ENCODE results near the gene S100A13.
"Not testable (repeated sequence)": the region's sequence is repeated elsewhere in the genome, so short reads cannot be mapped to it uniquely, and the experiment has no call there.

The S100A13 gene

DNA sequence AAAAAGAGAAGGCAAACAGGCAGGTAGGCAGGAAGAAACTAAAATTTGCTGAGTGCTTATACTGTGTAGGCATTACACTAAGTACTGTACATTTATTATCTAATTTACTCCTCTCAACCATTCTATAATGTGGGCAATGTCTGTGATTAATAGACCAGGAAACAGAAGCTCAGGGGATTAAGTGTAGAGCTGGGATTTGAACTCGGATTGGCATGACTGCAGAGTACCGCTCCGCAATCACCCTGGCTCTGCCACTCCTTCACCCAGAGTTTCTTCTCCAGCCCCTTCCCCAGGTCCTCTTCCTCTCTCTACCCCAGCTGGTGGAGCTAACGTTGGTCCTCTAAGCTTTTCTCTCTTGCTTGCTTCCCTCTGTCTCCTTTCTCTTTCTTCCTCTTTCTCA, 50.2 kb downstream of the S100A13 start:
- FAIRE-seq (no peak), DNase-seq (ENCODE audit: insufficient read length, low spot score) (no peak)

DNA sequence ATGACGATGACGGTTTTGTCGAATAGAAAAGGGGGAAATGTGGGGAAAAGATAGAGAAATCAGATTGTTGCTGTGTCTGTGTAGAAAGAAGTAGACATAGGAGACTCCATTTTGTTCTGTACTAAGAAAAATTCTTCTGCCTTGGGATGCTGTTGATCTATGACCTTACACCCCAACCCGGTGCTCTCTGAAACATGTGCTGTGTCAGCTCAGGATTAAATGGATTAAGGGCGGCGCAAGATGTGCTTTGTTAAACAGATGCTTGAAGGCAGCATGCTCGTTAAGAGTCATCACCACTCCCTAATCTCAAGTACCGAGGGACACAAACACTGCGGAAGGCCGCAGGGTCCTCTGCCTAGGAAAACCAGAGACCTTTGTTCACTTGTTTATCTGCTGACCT, 51.8 kb downstream of the S100A13 start:
- not testable (repeated sequence) for DNase-seq (ENCODE audit: insufficient read length, low spot score); FAIRE-seq

DNA sequence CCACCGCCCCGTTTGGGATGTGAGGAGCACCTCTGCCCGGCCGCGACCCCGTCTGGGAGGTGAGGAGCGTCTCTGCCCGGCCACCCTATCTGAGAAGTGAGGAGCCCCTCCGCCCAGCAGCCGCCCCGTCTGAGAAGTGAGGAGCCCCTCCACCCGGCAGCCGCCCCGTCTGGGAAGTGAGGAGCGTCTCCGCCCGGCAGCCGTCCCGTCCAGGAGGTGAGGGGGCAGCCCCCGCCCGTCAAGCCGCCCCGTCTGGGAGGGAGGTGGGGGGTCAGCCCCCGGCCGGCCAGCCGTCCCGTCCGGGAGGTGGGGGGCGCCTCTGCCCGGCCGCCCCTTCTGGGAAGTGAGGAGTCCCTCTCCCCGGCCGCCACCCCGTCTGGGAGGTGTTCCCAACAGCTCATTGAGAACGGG, 52.2 kb downstream of the S100A13 start:
- DNase-seq (ENCODE audit: insufficient read length, low spot score); FAIRE-seq: not testable (repeated sequence)

DNA sequence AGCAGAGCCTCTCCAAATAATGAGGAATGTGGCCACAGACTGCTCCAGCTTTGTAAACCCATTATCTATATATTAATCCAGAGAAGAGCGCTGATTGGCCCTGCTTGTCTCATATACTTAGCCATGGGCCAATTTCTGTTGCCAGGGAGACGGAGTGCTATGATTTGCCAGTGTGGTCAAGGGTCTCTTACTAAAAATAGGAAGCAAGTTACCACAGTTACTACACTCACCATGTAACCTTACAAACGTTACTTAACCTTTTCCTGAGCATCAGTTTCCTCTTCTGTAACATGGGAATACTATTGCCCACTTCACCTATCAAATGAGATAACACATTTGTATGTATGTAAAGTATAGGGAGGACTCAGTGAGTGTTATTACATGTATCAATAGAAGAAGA, 54.0 kb downstream of the S100A13 start:
- DNase-seq (ENCODE audit: insufficient read length, low spot score) (no peak), FAIRE-seq (no peak)

DNA sequence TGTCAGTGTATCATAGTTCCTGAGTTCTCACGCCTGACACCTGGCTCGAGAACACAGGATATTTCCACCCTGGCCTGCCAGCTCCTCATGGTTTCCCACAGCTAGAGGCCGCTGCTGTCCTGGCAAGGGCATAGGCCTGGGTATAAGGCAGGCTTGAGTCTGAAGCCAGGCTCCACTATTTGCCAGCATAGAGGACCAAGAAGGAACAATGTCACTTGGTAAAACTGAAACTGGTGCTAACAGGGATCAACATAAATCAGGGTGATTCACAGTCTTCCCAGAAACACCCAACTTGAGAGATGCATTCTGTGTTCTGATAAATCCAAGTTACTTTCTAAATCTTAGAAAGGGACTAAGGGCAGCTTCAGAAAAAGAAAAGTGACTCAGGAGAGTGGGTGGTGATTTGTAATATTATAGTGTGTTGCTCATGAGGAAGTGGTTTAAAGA, 54.7 kb downstream of the S100A13 start:
- DNase-seq (ENCODE audit: insufficient read length, low spot score) (peak; percentile 80), FAIRE-seq (peak; percentile 26)

DNA sequence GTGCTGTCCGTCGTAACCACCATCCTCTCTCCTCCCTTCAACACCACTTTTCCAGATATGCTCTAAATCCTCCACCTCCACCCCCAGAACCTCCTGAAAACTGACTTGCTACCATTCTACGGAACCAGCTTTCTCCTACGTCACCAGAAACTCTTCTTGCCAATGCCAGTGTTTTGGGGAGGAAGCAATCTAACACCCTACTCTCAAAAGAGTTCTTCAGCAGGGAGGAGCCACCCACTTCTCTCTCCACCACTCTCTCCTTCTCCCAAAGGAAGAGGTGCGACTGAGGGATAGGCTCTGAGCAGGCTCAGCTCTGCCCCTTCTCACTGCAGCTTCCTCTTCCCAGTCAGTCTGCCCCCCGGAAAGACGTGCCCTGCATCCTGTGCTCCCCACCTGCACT, 55.6 kb downstream of the S100A13 start:
- DNase-seq (ENCODE audit: insufficient read length, low spot score) (no peak), FAIRE-seq (no peak)

DNA sequence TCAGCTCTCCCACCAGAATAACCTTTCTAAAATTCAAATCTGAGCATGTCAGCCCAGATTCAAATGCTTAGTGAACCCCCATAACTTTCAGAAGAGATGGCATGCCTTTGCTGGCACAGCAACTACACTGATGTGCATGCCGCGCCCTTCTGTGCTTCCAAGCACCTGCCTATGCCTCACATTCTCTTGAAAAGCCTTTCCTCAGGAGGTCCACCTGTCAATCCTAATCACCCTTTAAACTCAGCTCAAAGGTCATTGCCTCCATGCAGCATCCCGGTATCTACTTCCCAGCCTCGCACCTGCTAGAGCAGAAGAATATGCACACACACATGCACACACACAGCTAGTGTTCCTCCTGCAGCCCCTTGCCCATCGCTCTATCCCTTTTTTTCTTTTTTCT, 56.4 kb downstream of the S100A13 start:
- no peak for DNase-seq (ENCODE audit: insufficient read length, low spot score)
- FAIRE-seq: no peak

DNA sequence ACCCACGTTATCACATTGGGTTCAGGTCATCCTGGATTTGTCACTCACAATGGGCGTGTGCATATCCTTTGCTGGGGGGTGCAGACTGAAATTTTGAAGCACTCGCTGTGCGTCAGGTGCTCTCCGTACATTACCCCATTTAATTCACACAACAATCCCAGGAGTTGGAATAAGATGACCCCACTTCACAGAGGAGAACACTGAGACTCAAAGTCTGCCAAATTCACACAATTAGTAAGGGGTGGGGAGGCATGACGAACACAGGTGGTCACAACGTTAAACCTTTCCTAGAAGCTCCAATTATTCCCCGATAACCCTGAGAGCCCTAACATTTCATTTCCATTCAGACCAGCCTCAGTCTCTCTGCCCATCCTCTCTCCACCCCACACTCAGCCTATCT, 57.8 kb downstream of the S100A13 start:
- DNase-seq (ENCODE audit: insufficient read length, low spot score): no peak
- no peak for FAIRE-seq
